KOPT-K1 (cell line): ENCODE data around the gene ZRANB2.

Source experiments
- H3K27ac ChIP-seq: fragments of 200-600 bp; sonication (generic); 2 replicates; pipeline ENCODE4 v1.5.1; 2016; ENCODE audit warnings: antibody characterized with exemption, mild to moderate bottlenecking, low read depth, low read length; ENCODE audit not compliant: poor library complexity, severe bottlenecking
- H3K36me3 ChIP-seq: fragments of 200-600 bp; sonication (generic); 2 replicates; pipeline ENCODE4 v1.5.1; 2017; ENCODE audit warnings: antibody characterized with exemption, mild to moderate bottlenecking, low read length, moderate library complexity; ENCODE audit not compliant: insufficient read depth
- H3K9me3 ChIP-seq: fragments of 200-600 bp; sonication (generic); 2 replicates; pipeline ENCODE4 v1.5.1; 2017; ENCODE audit warnings: antibody characterized with exemption, low read length, mild to moderate bottlenecking; ENCODE audit not compliant: insufficient read depth, poor library complexity, severe bottlenecking

Gene ZRANB2

DNA sequence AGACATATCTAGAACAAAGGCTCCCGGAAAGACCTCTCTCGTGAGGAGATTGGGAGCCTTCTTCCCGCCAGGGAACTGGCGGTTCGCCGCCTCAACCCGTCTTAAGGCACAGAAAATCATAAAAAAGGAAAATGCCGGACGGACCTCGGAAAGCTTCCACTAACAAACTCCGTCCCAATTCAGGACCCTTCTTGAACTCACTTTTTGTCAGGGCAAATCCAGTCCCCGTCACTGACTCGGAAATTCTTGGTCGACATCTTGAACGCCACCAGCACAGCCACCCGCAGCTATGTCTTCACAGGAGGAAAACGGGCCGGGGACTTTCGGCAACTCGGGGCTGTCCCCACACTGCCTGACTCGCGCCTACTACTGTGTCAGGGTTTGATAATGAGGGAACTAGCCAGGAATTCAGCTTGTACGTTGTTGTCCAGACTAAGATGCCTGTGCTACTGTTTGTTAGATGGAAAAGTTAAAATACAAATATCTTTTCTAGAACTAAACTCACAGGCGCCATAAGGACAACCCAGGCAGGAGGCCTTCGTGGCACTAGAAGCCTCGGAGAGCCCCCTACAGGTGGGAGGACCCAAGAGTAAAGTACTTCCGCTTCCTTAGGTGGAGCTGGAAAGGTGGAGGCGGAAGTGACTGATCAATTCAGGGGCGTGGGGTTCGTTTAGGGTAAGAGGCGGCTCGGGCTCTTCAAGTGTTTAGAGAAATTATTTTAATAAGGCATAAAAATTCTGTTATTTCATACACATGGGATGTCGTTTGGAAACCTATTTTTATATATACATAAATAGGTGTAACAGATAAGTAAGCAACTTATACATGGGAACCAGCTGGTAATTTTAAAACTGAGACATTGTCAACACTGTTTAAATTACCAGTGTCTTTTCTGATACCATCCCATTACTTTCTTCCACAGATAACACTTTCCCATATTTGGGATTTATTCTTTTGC is at the start of gene ZRANB2:
ZRANB2 (minus strand) TSS at position 297 of the 958 bp plus-strand sequence; CDS start at position 257, 40 bp downstream.
- peak within 1 kb of the TSS; percentile 92 for H3K27ac ChIP-seq
- no peaks in the 10 kb centered on the region for H3K9me3 ChIP-seq
- peaks cover 31% of the 10 kb centered on the region for H3K36me3 ChIP-seq

DNA sequence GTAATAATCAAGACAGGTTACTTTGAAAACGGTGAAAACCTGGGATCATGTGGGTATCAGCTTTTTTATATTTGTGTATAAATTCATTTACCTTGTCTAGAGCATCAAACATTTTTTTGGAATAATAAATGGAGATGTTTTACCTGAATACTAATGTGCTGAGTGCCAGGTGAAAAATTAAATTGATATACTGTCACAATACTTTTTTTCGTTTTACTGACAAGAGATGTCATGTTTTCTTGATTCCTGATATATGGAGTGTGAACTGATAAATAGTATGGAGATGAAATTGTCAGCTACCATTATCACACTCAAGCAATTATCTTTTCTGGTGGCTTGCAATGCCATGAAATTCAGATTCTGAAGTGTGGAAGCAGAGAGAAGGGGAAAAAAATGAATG is 47.2 kb upstream of the ZRANB2 start:
- Histone ChIP-seq H3K27ac (no peak overlapping the region), H3K9me3 (peaks cover 13% of the 10 kb centered on the region), H3K36me3 (no peaks in the 10 kb centered on the region)

DNA sequence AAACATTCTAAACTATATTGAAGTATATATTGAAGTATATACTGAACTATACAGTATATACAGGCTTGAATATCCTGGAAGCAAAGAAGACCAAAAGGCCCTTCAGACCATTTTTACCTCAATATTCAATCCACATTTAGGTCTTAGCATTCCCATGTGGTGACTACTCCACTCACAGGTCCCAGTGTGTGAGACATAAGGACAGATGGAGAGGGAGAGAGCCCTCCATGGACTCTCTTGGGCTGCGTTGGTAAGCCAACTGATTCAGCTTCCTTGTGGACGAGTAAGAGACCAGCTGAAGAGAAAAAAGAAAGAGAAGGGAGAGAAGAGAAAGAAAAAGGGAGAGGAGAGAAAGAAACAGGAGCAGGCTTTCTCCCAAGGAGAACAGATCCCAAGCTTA is 37.3 kb upstream of the ZRANB2 start:
- no peaks in the 10 kb centered on the region for H3K36me3 ChIP-seq
- H3K9me3 ChIP-seq = no peaks in the 10 kb centered on the region
- no peak overlapping the region for H3K27ac ChIP-seq

- Histone ChIP-seq H3K9me3 (no peaks in the 10 kb centered on the region), H3K27ac (no peak overlapping the region), H3K36me3 (no peaks in the 10 kb centered on the region)
Measured at GRCh38 chr1:71116729-71117128, 35.9 kb upstream of the ZRANB2 start.

DNA sequence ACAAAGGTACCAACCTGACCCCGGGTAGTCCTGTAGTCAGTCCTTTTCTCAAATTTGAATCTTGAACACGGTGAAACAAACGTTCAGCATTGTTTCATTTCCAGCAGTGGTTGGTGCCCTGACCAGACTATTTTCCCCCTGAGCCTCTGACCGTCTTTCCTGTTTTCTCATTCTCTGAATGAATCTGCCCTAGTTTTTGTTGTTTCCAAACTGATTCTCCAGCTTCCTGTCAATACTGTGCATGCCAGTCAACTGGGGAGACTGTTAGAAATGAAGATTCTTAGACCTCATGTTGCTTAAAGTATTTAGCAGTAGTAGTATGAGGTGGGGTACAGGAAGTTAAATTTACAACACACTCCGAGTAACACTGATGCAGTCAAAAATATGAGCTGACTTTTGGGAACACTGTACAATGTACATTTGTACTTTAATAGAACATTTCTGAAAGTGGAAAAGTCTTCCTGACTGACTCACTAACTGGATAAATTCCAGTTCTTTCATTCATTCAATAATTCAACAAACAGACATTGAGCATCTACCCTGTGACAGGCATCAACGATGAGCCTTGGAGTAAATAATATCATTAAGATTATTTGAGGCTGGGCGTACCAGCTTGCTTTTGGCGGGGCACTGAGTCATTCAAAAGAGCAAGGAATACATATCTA is 26.0 kb upstream of the ZRANB2 start:
- H3K36me3 ChIP-seq = no peaks in the 10 kb centered on the region
- no peaks in the 10 kb centered on the region for H3K9me3 ChIP-seq
- H3K27ac ChIP-seq = no peak overlapping the region

DNA sequence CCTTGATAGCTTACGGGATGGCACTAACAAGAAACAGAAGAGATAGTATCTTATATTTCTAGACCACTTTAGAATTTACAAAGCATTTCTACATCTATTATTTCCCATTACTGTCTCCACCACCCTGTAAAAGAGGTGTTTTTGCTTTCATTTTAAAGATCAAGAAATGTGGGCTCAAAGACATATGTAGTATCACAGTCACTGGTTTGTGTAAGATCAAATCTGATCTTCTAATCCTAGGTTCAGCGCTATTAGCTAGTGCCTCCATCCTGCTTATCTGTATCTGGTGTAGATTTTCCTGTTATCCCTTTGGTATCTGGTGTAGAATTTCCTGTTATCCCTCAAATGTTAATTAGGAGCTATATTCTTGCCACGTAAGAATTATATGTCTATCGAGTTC is 23.6 kb upstream of the ZRANB2 start:
- Histone ChIP-seq H3K9me3 (no peaks in the 10 kb centered on the region), H3K27ac (no peak overlapping the region), H3K36me3 (no peaks in the 10 kb centered on the region)

- Histone ChIP-seq H3K36me3 (no peaks in the 10 kb centered on the region), H3K9me3 (no peaks in the 10 kb centered on the region), H3K27ac (no peak overlapping the region)
Measured at GRCh38 chr1:71101839-71102376, 21.1 kb upstream of the ZRANB2 start.

DNA sequence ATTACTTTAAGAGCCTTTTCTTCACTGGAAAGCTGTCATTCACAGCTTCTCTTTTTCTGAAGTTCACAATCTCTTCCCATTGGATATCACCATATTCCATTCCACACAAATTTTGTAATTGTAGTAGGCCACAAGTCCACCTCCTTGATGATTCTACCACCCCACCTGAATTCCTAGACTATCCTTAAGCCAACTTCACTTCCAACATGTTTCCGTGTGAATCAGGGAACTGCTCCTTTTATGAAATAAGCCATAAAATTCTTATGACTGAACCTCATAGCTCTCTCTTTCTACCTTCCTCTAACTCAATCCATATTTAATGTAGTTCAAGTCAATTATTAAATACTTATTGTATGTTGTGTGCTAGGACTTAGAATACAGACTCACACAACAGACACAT is 16.6 kb upstream of the ZRANB2 start:
- H3K9me3 ChIP-seq = no peaks in the 10 kb centered on the region
- H3K27ac ChIP-seq = no peak overlapping the region
- H3K36me3 ChIP-seq = no peaks in the 10 kb centered on the region

DNA sequence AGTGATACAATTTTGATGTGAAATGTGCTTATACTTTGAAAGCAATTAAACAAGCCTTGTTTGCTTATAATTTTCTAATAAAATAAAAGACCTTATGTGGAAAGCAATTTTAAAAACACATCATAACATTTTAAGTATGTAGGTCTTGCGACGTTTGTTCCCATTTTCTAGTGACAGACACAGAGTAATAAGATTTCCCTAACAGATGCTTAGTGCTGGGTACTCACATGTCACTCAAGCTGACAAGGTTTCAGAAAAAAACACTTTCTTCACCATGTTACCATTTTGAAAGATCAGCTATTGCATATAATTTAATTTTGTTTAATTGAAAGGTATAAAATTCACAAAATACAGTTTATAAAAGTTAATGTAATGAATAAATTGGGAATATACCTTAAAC is 14.1 kb upstream of the ZRANB2 start:
- Histone ChIP-seq H3K9me3 (no peaks in the 10 kb centered on the region), H3K36me3 (no peaks in the 10 kb centered on the region), H3K27ac (no peak overlapping the region)

GRCh38 chr1:71093938-71094337 is 13.1 kb upstream of the ZRANB2 start:
- no peaks in the 10 kb centered on the region for H3K36me3 ChIP-seq
- no peak overlapping the region for H3K27ac ChIP-seq
- no peaks in the 10 kb centered on the region for H3K9me3 ChIP-seq

DNA sequence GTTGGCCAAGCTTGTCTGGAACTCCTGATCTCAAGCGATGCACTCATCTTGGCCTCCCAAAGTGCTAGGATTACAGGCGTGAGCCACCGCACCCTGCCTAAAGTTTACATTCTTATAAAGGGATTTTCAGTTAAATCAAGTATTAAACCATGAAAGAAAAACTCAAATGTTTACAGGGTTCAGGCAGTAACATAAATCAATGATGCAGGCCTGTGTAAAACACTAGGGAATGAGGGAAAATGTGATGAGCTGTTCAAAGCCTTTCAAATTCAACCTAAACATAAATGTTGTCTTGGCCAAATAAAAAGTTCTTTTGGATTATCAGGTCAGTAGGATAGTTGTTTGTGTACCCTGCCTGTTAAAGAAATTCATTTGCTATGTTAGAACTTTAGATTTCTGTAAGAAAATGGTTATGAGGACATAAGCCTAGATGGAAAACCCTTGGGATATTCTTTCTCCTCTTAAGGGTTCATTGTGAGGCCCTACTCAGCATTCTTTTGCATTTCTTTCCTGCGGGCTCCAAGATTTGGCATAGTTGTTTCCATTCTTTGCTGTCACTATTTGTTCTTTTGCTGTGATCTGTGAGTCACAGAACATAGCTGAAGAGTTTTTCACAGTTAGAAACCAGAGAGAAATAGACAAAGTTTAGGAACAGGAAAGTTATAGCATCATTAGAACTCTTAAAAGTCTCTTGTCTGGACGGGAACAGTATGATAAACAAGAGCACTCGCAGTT is 8.9 kb upstream of the ZRANB2 start:
- Histone ChIP-seq H3K36me3 (no peaks in the 10 kb centered on the region), H3K27ac (no peak overlapping the region), H3K9me3 (no peaks in the 10 kb centered on the region)

DNA sequence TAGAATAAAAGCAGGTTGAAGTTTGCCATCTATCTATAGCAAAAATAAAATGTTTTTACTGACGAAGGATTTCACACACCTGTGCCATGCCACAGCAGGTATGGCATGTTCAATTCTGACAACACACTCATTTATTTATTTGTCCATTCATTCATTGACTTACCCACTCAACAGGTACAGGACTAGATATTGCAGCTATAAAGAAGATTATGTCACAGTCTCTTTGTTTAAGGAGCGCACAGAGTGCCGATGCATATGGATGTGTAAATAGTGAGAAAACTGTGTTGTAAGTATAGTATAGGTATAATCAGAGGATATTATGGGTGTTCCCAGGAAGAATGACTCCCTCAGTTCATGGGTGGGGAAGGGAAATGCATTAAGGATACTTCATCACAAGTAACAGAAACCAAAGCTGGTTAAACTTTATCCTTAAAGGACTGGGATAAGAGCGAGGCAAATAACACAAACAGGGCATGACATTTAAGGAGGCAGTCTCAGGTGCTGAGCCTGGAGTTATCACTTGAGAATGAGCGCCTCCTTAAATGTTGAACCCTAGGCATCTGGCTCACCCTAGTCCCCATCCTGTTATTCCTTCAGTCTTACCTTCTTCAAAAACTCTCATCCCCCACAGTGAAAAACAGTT is 7.9 kb upstream of the ZRANB2 start:
- no peaks in the 10 kb centered on the region for H3K36me3 ChIP-seq
- no peak overlapping the region for H3K27ac ChIP-seq
- no peaks in the 10 kb centered on the region for H3K9me3 ChIP-seq

DNA sequence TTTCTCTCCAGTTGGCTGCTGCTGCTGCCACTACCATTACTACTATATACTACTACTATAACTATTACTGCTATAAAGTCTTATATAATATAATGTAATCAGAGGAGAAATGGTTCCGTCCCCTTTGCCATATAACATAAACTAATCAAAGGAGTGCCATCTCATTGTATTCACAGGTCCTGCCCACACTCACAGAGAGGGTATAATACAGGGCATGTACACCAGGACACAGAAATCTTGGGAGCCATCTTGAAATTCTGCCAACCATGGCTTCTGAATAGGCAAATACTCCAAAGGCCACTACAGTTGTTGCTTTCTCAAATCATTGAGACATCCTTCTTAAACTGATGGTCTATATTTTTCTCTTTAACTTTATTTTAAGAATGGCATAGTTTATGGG is 6.9 kb upstream of the ZRANB2 start:
- H3K27ac ChIP-seq = no peak overlapping the region
- H3K36me3 ChIP-seq = no peaks in the 10 kb centered on the region
- H3K9me3 ChIP-seq = no peaks in the 10 kb centered on the region

GRCh38 chr1:71087060-71087459 is 6.2 kb upstream of the ZRANB2 start:
- Histone ChIP-seq H3K9me3 (no peaks in the 10 kb centered on the region), H3K27ac (no peak overlapping the region), H3K36me3 (no peaks in the 10 kb centered on the region)
